ENCODE data around the gene ARMC6. TPM values are rescaled to one million over a fixed set of nuclear protein-coding genes. Genes with fewer than 3 reads are reported as not detected.

Gene ARMC6
- total and polyA plus RNA-seq, 2 of the 13 experiments (the other 11 are each of a cell fraction or from before 2014, with no cell fraction given) = 16.2 to 36.8 TPM

DNA sequence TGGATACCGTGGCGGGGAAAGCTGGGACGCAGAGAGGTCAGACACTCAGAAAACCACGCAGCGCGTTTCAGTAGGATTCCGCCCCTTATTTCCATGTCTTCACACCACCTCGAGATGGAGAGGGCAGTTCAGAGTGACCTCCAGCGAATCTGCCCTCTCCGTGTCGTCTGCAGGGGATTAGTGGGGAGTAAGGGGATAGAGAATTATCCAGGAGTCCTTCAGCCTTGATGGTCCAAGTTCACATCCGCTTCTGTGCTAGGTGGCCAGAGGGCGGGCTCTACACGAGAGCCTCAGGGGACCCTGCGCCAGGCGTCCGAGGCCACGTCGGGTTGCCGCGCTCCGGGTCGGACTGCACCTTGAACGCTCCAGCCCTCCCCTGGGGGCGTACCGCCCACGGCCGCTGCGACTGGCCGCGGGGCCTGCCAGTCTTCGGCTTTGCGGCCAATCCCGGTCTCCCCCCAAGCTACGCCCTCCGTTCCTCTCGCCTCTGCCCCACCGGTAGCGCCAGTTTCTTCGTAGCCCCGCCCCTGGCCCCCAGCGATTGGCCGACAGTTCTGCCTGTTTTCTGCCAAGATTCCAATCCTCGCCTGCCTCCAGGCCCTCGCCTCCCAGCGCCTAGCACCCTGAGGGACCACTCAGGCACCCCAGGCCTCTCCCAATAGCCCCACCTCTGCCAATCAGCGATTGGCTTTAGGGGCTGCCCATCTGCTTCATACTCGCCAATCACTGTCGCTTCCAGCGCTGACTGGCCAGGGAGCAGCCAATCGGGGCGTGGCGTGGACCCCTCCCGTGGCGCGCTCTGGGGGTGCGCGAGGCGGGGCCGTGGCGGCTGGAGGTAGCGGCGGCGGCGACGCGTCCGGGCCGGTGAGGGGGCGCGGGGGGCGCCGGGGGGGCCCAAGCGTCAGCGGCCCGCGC, 30.0 kb downstream of the ARMC6 start, which contains the start of gene SLC25A42 (continued):
- TF ChIP-seq E2F1 (CRISPR knock-in tag; IDR thresholded peaks at IDR 0.05) (peak; percentile 35; the same call in 1 of the 2 replicates), MED1 (CRISPR knock-in tag; IDR thresholded peaks at IDR 0.05) (peak; percentile 52), CEBPB (IDR thresholded peaks at IDR 0.05; ENCODE audit: borderline replicate concordance, low read depth, low read length) (no peak), ZFYVE20 (CRISPR knock-in tag; IDR thresholded peaks at IDR 0.05; ENCODE audit: borderline replicate concordance, low read depth) (peak; percentile 56; the same call in 1 of the 2 replicates), EEA1 (CRISPR knock-in tag; IDR thresholded peaks at IDR 0.05; ENCODE audit: borderline replicate concordance) (0 out of 2 replicates have a peak, but pooled peaks have one; percentile 34), ASH2L (IDR thresholded peaks at IDR 0.05; ENCODE audit: insufficient read length, low read depth, low read length) (peak; percentile 63), ARID4A (CRISPR knock-in tag; IDR thresholded peaks at IDR 0.05; ENCODE audit: borderline replicate concordance) (peak; percentile 63; the same call in 1 of the 2 replicates), ZNF33B (CRISPR knock-in tag; IDR thresholded peaks at IDR 0.05) (0 out of 2 replicates have a peak, but pooled peaks have one; percentile 26), ZNF430 (CRISPR knock-in tag; IDR thresholded peaks at IDR 0.05) (no peak), AKAP8 (CRISPR knock-in tag; IDR thresholded peaks at IDR 0.05) (peak; percentile 99), ZSCAN31 (CRISPR knock-in tag; IDR thresholded peaks at IDR 0.05; ENCODE audit: low read depth) (peak; percentile 37; the same call in 1 of the 2 replicates), RBM39 (IDR thresholded peaks at IDR 0.05; ENCODE audit: low read depth, low read length, poor library complexity, severe bottlenecking) (peak; percentile 95), ZFP82 (CRISPR knock-in tag; IDR thresholded peaks at IDR 0.05; ENCODE audit: borderline replicate concordance) (no peak), HOXA3 (CRISPR knock-in tag; IDR thresholded peaks at IDR 0.05) (peak; percentile 59), HNRNPL (IDR thresholded peaks at IDR 0.05; ENCODE audit: low read depth, low read length) (0 out of 2 replicates have a peak, but pooled peaks have one; percentile 44), ARNTL (CRISPR knock-in tag; IDR thresholded peaks at IDR 0.05) (peak; percentile 59), CBFB (CRISPR knock-in tag; IDR thresholded peaks at IDR 0.05) (peak; percentile 20; the same call in 1 of the 2 replicates), RFXAP (CRISPR knock-in tag; IDR thresholded peaks at IDR 0.05; ENCODE audit: borderline replicate concordance) (peak; percentile 93), FLYWCH1 (CRISPR knock-in tag; IDR thresholded peaks at IDR 0.05) (no peak)
- TF ChIP-seq, protein P1, sequence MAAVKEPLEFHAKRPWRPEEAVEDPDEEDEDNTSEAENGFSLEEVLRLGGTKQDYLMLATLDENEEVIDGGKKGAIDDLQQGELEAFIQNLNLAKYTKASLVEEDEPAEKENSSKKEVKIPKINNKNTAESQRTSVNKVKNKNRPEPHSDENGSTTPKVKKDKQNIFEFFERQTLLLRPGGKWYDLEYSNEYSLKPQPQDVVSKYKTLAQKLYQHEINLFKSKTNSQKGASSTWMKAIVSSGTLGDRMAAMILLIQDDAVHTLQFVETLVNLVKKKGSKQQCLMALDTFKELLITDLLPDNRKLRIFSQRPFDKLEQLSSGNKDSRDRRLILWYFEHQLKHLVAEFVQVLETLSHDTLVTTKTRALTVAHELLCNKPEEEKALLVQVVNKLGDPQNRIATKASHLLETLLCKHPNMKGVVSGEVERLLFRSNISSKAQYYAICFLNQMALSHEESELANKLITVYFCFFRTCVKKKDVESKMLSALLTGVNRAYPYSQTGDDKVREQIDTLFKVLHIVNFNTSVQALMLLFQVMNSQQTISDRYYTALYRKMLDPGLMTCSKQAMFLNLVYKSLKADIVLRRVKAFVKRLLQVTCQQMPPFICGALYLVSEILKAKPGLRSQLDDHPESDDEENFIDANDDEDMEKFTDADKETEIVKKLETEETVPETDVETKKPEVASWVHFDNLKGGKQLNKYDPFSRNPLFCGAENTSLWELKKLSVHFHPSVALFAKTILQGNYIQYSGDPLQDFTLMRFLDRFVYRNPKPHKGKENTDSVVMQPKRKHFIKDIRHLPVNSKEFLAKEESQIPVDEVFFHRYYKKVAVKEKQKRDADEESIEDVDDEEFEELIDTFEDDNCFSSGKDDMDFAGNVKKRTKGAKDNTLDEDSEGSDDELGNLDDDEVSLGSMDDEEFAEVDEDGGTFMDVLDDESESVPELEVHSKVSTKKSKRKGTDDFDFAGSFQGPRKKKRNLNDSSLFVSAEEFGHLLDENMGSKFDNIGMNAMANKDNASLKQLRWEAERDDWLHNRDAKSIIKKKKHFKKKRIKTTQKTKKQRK (IDR thresholded peaks at IDR 0.05; ENCODE audit: low read length) = peak; percentile 77; the same call in 1 of the 2 replicates

Data from HepG2 (cell line).